ENCODE measurements around the gene ROR1. TPM values are rescaled to one million over a fixed set of nuclear protein-coding genes. Genes with fewer than 3 reads are reported as not detected.

The ROR1 gene
- total and polyA plus RNA-seq, 9 of the 15 experiments (the other 6 are each of a cell fraction or from before 2014, with no cell fraction given), result 0.02 TPM; not detected in 8

DNA sequence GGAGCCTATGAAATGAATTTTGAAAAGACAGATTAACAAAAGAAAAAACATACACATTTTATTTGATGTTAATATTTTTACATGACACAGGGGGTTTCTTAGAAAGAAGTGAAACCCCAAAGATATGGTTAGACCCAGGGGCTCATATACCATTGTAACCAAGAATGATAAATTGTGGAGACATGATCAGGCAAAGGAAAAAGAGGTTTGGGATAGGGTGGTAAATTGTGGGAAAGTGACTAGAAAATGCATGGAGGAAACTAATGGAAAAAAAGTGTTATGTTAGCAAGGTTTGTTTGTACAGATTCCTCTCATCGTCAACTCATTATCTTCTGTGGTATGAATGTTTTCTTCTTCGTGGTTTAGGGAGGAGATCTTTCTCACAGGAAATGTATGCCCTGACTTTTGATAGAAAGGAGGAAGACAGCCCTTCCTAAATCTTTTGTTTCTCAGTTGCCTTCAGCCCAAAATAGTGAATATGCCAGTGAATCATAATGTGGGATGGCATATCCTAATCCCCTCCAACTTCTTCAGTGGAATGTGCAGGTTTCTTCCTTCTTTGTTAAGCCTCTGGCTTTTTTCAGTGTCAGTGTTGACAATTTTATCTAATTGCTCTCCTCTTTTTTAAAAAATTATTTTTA lies 289.2 kb downstream of the ROR1 start:
- in situ Hi-C loops (cut with MboI), result no loop called here
- no peak overlapping the region for H2AFZ ChIP-seq (ENCODE audit: low read depth, low read length)
- TF ChIP-seq SIN3A (IDR thresholded peaks at IDR 0.05; ENCODE audit: borderline replicate concordance in 2 of 2, control insufficient read depth in 1 of 2, low read depth in 2 of 2, low read length in 2 of 2), result no peak
- TF ChIP-seq SIN3B (IDR thresholded peaks at IDR 0.05; ENCODE audit: low read depth), result no peak
- TF ChIP-seq, protein P1, sequence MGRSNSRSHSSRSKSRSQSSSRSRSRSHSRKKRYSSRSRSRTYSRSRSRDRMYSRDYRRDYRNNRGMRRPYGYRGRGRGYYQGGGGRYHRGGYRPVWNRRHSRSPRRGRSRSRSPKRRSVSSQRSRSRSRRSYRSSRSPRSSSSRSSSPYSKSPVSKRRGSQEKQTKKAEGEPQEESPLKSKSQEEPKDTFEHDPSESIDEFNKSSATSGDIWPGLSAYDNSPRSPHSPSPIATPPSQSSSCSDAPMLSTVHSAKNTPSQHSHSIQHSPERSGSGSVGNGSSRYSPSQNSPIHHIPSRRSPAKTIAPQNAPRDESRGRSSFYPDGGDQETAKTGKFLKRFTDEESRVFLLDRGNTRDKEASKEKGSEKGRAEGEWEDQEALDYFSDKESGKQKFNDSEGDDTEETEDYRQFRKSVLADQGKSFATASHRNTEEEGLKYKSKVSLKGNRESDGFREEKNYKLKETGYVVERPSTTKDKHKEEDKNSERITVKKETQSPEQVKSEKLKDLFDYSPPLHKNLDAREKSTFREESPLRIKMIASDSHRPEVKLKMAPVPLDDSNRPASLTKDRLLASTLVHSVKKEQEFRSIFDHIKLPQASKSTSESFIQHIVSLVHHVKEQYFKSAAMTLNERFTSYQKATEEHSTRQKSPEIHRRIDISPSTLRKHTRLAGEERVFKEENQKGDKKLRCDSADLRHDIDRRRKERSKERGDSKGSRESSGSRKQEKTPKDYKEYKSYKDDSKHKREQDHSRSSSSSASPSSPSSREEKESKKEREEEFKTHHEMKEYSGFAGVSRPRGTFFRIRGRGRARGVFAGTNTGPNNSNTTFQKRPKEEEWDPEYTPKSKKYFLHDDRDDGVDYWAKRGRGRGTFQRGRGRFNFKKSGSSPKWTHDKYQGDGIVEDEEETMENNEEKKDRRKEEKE (IDR thresholded peaks at IDR 0.05; ENCODE audit: borderline replicate concordance in 1 of 2, control insufficient read depth in 1 of 2, low read depth in 2 of 2, low read length in 1 of 2), result no peak
- no peak for TF ChIP-seq MCM7 (IDR thresholded peaks at IDR 0.05)
- no peak for TF ChIP-seq HNRNPK (IDR thresholded peaks at IDR 0.05; ENCODE audit: low read depth, low read length, poor library complexity, severe bottlenecking)
- no peak for TF ChIP-seq BDP1 (IDR thresholded peaks at IDR 0.05; ENCODE audit: insufficient read depth, insufficient read length)
- no peak for TF ChIP-seq CBFA2T3 (IDR thresholded peaks at IDR 0.05)
- no peaks in the 10 kb centered on the region for H3K4me1 ChIP-seq (replicated peaks in 1 of 2; ENCODE audit: control insufficient read depth in 2 of 2, insufficient read depth in 2 of 2, low read length in 2 of 2)
- FAIRE-seq, result no peak
- H3K36me3 ChIP-seq (ENCODE audit: control insufficient read depth, insufficient read depth, low read length), result no peaks in the 10 kb centered on the region
- H4K20me1 ChIP-seq (replicated peaks; ENCODE audit: control insufficient read depth, insufficient read depth, low read length), result no peaks in the 10 kb centered on the region
- no peaks in the 10 kb centered on the region for H3K79me2 ChIP-seq (ENCODE audit: control insufficient read depth, insufficient read depth, low read length)
- no peaks in the 10 kb centered on the region for H3K27me3 ChIP-seq (ENCODE audit: control insufficient read depth in 2 of 2, insufficient read depth in 2 of 2, low read length in 2 of 2)
- no peak overlapping the region for H3K27ac ChIP-seq (ENCODE audit: extremely low read depth, low read depth, low read length)
- H3K4me3 ChIP-seq, result no peak overlapping the region
- ChIA-PET CTCF (ENCODE audit: low intra/inter-chr PET ratio) (no interaction called here), POLR2A (no interaction called here)
- DNase-seq (ENCODE audit: extremely low read depth in 1 of 4, low spot score in 3 of 4), result no peak
- ATAC-seq, result no peak
- BruUV-seq (replicated peaks), result no TSS peak
- intact Hi-C loops (cut with micrococcal nuclease), result no loop called here
- 0% methylated on average over 2 of the region's 2 CpGs for WGBS (ENCODE audit: insufficient coverage, low coverage, missing lambda C conversion rate)
- H3K4me2 ChIP-seq (ENCODE audit: insufficient read depth, low read length), result no peak overlapping the region
- H3K9ac ChIP-seq (ENCODE audit: insufficient read depth in 1 of 2, low read depth in 2 of 2, low read length in 2 of 2), result no peak overlapping the region
- H3K9me1 ChIP-seq (ENCODE audit: control insufficient read depth, insufficient read depth, low read length), result no peaks in the 10 kb centered on the region
- H3K9me3 ChIP-seq (replicated peaks; ENCODE audit: control insufficient read depth, insufficient read depth, low read depth, low read length), result no peaks in the 10 kb centered on the region
